HG03571 (cell line): ENCODE data around the gene RAB40B.
"Not testable (repeated sequence)": the region's sequence is repeated elsewhere in the genome, so short reads cannot be mapped to it uniquely, and the experiment has no call there.

Experiments used
- ATAC-seq: cut with Tn5 transposase; IDR thresholded peaks from one replicate; pipeline ENCODE4 v1.9.1; 2021; ENCODE audit not compliant: unreplicated experiment

Gene RAB40B

DNA sequence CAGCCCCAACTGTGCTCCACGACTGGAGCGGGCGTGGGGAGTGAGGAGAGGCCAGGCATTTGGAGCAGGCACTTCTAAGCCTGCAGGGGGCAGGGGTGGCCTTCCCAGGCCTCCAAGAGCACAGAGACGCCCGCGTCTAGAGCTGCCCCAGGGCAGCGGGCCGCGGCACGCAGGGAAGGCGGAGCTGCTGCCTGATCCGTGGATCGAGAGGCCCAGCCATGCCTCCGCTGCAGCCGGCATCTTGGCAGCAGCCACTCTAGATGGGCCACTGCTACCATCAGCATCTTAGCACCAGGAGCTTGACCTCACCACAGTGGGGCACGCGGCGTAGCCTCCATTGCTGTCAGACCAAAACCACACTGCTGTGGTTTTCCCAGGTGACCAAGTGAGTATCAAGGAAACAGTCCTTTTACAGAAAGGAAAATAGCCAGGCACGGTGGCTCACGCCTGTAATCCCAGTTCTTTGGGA lies 29.8 kb downstream of the RAB40B start:
- no peak for ATAC-seq

GRCh38 chr17:82668024-82668630 lies 30.4 kb downstream of the RAB40B start:
- ATAC-seq: no peak

DNA sequence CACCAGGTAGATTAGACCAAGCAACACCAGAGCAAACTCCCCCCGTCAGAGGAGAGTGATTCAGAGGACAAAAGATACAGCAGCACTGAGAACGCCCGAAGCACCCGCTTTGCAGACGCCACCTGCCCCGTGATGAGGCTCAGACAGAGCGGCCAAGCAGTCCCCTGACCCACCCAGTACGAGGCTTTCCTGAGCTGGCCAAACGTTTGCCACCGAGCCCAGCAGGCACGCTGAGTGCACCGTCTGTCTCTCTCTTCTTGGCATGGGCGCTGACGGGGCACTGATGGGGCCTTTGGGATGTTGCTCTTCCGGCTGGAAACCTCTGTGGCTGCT lies 30.9 kb downstream of the RAB40B start:
- no peak for ATAC-seq

GRCh38 chr17:82666931-82667667 lies 31.4 kb downstream of the RAB40B start:
- ATAC-seq: no peak

DNA sequence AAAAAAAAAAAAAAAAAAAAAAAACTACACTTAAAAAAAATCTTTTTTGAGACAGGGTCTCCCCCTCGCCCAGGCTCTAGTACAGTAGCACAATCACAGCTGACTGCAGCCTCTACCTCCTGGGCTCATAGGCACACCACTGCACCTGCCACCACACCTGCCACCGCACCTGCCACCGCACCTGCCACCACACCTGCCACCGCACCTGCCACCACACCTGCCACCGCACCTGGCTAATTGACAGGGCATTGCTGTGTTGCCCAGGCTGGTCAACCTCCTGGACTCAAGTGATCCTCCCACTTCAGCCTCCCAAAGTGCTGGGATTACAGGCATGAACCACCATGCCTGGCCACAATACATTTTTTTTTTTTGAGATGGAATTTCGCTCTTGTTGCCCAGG lies 32.6 kb downstream of the RAB40B start:
- no peak for ATAC-seq

GRCh38 chr17:82665217-82665616 lies 33.3 kb downstream of the RAB40B start:
- no peak for ATAC-seq

GRCh38 chr17:82664701-82665182 lies 33.8 kb downstream of the RAB40B start:
- ATAC-seq: no peak

DNA sequence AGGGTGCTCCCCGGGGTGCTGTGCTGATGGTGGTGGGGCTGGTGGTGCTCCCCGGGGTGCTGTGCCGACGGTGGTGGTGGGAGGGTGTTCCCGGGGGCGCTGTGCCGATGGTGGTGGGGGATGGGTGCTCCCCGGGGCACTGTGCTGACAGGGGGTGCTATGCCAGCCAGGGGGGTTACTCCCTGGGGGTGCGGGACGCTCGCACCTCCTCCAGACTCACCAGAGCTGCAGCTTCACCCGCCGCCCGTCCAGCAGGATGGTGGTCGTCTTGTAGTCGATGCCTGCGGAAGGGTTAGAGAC lies 34.3 kb downstream of the RAB40B start:
- ATAC-seq: no peak

DNA sequence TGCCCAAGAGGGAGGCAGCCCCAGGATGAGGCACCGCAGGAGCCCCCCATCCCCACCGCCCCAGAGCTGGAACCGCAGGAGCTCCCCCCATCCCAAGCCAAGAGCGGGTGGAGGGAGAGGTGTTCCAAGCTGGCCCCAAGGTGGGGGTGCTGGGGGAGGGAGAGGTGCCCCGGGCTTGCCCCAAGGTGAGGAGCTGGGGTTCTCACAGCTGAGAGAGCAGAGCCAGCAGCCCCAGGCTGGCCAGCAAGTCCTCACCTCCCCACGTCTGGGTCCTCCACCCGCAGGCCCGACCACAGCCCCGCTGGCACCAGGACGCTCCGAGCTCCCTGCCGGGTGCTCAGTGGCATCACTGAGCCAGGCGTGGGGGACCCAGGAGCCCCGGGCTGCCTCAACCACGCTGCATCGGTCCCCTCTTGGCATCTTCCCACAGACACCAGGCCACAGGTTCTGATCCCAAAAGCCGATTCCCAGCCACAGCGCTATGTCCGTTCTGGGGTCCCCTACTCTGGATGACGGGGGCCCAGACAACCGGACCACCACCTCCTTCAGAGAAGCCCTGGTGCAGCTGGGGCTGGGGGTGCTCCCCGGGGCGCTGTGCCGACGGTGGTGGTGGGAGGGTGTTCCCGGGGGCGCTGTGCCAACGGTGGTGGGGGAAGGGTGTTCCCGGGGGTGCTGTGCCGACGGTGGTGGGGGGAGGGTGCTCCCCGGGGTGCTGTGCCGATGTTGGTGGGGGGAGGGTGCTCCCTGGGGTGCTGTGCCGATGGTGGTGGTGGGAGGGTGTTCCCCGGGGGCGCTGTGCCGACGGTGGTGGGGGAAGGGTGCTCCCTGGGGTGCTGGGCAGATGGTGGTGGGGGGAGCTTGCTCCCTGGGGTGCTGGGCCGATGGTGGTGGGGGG lies 34.9 kb downstream of the RAB40B start:
- no peak for ATAC-seq

- ATAC-seq: no peak
Measured at GRCh38 chr17:82662711-82663261, 35.7 kb downstream of the RAB40B start.

GRCh38 chr17:82661717-82662683 lies 36.5 kb downstream of the RAB40B start:
- no peak for ATAC-seq

DNA sequence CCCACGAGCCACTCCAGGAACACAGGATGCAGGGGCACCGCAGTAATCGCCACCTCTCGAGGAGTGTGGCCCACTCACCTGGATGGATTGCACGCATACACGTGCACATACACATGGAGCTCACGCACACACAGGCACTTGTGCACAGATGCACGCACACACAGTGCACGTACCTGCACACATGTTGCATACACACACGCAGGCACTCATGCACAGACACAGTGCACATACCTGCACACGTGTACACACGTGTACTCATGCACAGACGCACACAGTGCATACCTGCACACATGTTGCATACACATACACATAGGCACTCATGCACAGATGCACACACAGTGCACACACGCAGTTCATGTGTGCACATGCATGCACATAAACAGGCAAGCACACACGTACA lies 38.6 kb downstream of the RAB40B start:
- ATAC-seq: no peak

DNA sequence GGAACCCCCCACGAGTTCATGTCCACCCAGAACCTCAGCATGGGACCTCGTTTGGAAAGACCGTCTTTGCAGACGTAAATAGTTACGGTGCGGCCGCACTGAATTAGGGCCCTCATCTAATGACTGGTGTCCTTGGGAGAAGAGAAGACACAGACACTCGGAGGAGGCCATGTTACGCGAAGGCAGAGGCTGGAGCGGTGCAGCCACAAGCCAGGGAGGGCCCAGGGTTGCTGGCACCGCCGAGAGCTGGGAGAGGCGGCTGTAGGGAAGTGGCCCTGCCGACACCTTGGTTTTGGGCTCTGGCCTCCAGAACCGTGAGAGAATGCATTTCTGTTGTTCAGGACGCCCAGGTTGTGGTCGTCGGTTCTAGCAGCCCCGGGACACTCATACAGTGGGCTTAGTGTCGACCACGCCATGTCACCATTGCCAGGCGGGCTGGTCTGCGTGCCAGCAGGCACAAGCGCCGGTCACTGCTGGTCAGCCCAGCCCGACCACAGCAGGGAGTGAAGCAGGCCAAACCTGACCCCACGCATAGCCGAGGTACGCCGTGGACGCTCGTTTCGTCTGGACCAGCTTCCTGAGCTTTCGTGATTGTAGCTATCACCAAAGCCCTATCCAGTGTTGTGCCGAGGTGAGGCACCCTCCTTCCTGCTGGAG lies 39.6 kb downstream of the RAB40B start:
- ATAC-seq: no peak

DNA sequence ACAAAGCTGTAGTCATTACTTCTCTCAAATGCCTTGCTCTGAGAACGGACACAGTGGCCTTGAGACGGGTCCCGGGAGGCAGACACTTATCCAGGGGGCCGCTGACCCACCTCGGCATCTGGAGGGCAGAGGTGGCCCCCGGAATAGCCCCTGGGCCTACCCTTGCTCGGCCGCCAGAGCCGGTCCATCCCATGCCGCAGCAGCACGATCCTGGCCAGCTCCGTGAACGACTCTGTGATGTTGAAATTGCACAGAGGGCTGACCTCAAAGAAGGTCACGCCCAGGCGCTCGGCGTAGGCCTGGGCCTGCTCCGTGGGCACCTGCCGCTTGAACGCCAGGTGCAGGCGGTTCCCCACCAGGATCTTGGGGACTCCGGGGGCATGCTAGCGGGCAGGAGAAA lies 40.2 kb downstream of the RAB40B start:
- no peak for ATAC-seq

DNA sequence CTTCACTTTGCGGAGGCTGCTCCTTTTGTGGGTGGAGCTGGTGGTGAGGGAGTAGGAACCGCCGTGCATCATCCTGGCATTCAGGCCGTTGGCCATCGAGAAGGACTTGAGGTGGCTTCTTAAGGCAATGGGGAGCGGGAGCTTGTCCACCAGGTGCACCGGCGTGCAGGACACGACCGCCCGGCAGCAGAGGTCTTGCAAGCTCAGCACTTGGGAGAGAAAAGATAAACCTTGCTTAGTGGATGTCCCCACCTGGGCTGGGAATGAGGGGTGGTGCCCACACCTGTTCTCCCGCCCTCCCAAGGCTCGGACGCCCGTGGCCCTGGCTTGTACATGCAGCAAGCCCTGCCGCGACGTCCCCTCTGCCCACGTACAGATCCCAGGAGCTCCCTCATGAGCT lies 40.6 kb downstream of the RAB40B start:
- no peak for ATAC-seq

GRCh38 chr17:82656266-82656665 lies 42.2 kb downstream of the RAB40B start:
- ATAC-seq: no peak

- ATAC-seq: no peak
Measured at GRCh38 chr17:82655523-82655922, 43.0 kb downstream of the RAB40B start.

GRCh38 chr17:82655038-82655479 lies 43.4 kb downstream of the RAB40B start:
- ATAC-seq: no peak

GRCh38 chr17:82654611-82655010 lies 43.9 kb downstream of the RAB40B start:
- not testable (repeated sequence) for ATAC-seq
